SKM-1 (cell line): ENCODE data around the gene LIPE.
"Not testable (repeated sequence)": the region's sequence is repeated elsewhere in the genome, so short reads cannot be mapped to it uniquely, and the experiment has no call there.

Source experiments
- DNase-seq: peaks from one replicate; lab custom pipeline; 2025; ENCODE audit not compliant: unreplicated experiment; lab: John Stamatoyannopoulos, UW

The LIPE gene

GRCh38 chr19:42427313-42427712, at the start of gene LIPE:
LIPE (minus strand) TSS chr19:42427388; CDS start chr19:42427149, 239 bp downstream.
- no peak for DNase-seq

- no peak for DNase-seq
Observed at GRCh38 chr19:42475366-42475765, 48.2 kb upstream of the LIPE start.

- DNase-seq, result no peak
Observed at GRCh38 chr19:42474743-42475142, 47.6 kb upstream of the LIPE start.

GRCh38 chr19:42473686-42474085, 46.5 kb upstream of the LIPE start:
- no peak for DNase-seq

- no peak for DNase-seq
Observed at GRCh38 chr19:42472402-42473147, 45.4 kb upstream of the LIPE start.

- DNase-seq, result no peak
Observed at GRCh38 chr19:42471554-42472249, 44.5 kb upstream of the LIPE start.

GRCh38 chr19:42469311-42470235, 42.4 kb upstream of the LIPE start:
- no peak for DNase-seq

- no peak for DNase-seq
Observed at GRCh38 chr19:42468273-42468796, 41.1 kb upstream of the LIPE start.

GRCh38 chr19:42467183-42467760, 40.1 kb upstream of the LIPE start:
- no peak for DNase-seq

- DNase-seq, result no peak
Observed at GRCh38 chr19:42466521-42467182, 39.5 kb upstream of the LIPE start.

- no peak for DNase-seq
Observed at GRCh38 chr19:42465827-42466280, 38.7 kb upstream of the LIPE start.

- DNase-seq, result no peak
Observed at GRCh38 chr19:42461700-42462324, 34.6 kb upstream of the LIPE start.

GRCh38 chr19:42461231-42461630, 34.0 kb upstream of the LIPE start:
- not testable (repeated sequence) for DNase-seq

GRCh38 chr19:42459926-42460325, 32.7 kb upstream of the LIPE start:
- no peak for DNase-seq

- DNase-seq, result no peak
Observed at GRCh38 chr19:42455621-42456081, 28.5 kb upstream of the LIPE start.

- no peak for DNase-seq
Observed at GRCh38 chr19:42455086-42455485, 27.9 kb upstream of the LIPE start.

- DNase-seq, result no peak
Observed at GRCh38 chr19:42452590-42452989, 25.4 kb upstream of the LIPE start.

- DNase-seq, result peak; percentile 53
Observed at GRCh38 chr19:42450314-42450934, 23.2 kb upstream of the LIPE start.

- DNase-seq, result not testable (repeated sequence)
Observed at GRCh38 chr19:42448306-42448705, 21.1 kb upstream of the LIPE start.
